Measurements from ENCODE around the gene SRXN1. TPM values are rescaled to one million over a fixed set of nuclear protein-coding genes. Genes with fewer than 3 reads are reported as not detected.
"Not testable (repeated sequence)": the region's sequence is repeated elsewhere in the genome, so short reads cannot be mapped to it uniquely, and the experiment has no call there.

SRXN1 gene
- total RNA-seq, 2 donors from 2014 or later, result 21.1 to 21.9 TPM

DNA sequence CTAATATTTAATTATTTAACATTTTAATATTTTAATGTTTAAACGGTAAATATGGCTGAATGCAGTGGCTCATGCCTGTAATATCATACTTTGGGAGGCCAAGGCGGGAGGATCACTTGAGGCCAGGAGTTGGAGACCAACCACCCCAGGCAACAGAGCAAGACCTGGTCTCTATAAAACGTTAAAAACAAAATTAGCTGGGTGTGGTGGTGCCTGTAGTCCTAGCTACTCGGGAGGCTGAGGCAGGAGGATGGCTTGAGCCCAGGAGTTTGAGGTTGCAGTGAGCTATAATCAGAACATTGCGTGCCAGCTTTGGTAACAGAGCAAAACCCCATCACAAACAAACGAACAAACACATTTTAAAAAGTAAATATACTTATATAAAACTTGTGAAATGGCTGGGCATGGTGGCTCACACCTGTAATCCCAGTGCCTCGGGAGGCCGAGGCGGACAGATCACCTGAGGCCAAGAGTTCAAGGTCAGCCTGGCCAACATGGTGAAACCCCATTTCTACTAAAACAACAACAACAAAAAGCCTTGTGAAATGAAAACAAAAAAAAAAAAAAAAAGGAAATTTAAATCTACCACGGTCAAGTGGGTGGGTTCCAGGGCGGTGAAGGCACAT, 8.2 kb downstream of the SRXN1 start:
- intact Hi-C loops (cut with DNase I, micrococcal nuclease), result loop anchor here in 1 of 2 donors (2.0 to 10.0 kb wide), 2 partner anchors 84 to 290 kb away; no protein-coding TSS in a partner anchor
- ATAC-seq, result no peak
- no peak for DNase-seq

- intact Hi-C loops (cut with DNase I, micrococcal nuclease), result loop anchor here in 1 of 2 donors (10.0 kb wide), 1 partner anchor 288 kb away; no protein-coding TSS in a partner anchor
- ATAC-seq (no peak), DNase-seq (no peak)
Observed at GRCh38 chr20:642398-643174, 10.4 kb downstream of the SRXN1 start.

GRCh38 chr20:642013-642397, 11.0 kb downstream of the SRXN1 start:
- DNase-seq, ATAC-seq: not testable (repeated sequence)
- intact Hi-C loops (cut with DNase I, micrococcal nuclease), result loop anchor here in 1 of 2 donors (10.0 kb wide), 1 partner anchor 287 kb away; no protein-coding TSS in a partner anchor

DNA sequence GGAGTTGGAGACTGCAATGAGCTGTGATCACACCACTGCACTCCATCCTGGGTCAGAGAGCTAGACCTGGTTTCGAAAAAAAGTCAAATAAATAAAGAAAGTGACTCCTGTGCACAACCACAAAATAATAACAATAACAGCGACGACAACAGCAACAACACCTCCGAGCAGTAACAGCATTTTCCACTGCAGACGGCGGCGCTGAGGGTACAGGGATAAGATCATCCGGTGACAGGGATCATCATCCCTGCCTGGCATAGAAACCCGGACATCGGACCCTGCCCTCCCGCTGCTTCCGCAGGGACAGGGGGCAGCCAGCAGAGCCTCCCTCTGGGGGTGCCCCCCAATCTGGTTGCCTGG, 11.5 kb downstream of the SRXN1 start:
- intact Hi-C loops (cut with DNase I, micrococcal nuclease), result loop anchor here in 1 of 2 donors (10.0 kb wide), 1 partner anchor 287 kb away; no protein-coding TSS in a partner anchor
- no peak for DNase-seq

GRCh38 chr20:640674-641515, 12.1 kb downstream of the SRXN1 start:
- intact Hi-C loops (cut with DNase I, micrococcal nuclease), result loop anchor here in 1 of 2 donors (10.0 kb wide), 1 partner anchor 286 kb away; no protein-coding TSS in a partner anchor
- no peak for DNase-seq
- ATAC-seq, result no peak

More for the DNA sequence above, 11.5 kb downstream of the SRXN1 start:
- no peak for ATAC-seq

GRCh38 chr20:638579-638978, 14.4 kb downstream of the SRXN1 start:
- ATAC-seq (no peak), DNase-seq (no peak)
- intact Hi-C loops (cut with DNase I, micrococcal nuclease), result loop anchor here in 1 of 2 donors (10.0 kb wide), 1 partner anchor 56 kb away; no protein-coding TSS in a partner anchor

GRCh38 chr20:637559-637958, 15.4 kb downstream of the SRXN1 start:
- intact Hi-C loops (cut with DNase I, micrococcal nuclease), result loop anchor here in 1 of 2 donors (10.0 kb wide), 1 partner anchor 57 kb away; no protein-coding TSS in a partner anchor
- DNase-seq, result no peak
- no peak for ATAC-seq

GRCh38 chr20:635893-636338, 17.1 kb downstream of the SRXN1 start:
- DNase-seq (no peak), ATAC-seq (no peak)
- intact Hi-C loops (cut with DNase I, micrococcal nuclease), result loop anchor here in 1 of 2 donors (10.0 kb wide), 1 partner anchor 59 kb away; no protein-coding TSS in a partner anchor

DNA sequence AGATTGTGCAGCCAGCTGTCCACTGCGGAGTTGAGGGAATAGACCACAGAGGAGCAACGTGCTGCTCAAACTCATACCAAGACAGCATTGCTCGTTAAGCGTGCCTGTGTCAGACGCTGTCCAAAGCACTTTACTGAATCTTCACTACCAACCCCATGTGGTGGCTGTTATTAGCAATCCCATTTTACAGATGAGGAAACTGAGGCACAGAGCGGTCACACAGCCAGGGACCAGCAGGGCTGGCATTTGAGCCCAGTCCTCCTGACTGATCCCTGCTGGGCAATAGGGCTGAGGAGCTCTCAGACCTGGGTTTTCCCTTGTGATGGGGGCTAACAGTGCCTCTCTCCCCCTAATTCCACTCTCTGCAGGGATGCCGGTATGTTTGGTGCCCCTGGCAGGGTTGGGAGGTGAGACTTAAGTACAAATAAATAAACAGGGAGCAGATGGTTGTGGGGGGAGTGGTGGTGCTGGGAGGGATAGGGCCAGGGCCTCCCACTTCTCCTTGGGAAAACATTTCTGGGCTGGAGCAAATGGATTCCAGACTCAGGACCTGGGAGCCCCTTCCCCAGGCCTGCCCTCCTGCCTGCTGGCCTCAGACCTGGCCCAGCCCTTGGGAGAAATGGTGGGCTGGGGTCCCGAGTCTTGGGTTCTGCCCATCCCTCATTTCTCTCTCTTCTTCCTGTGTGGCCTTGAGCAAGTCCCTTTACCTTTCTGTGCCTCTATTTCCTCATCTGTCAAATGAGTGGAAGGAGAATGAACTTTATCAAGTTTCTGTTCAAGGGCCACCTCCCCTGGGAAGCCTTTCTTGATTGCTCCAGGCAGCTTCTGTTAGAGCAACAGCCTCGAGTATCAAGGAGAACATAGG, 17.7 kb downstream of the SRXN1 start:
- ATAC-seq (no peak), DNase-seq (no peak)
- intact Hi-C loops (cut with DNase I, micrococcal nuclease), result loop anchor here in 1 of 2 donors (10.0 kb wide), 1 partner anchor 60 kb away; no protein-coding TSS in a partner anchor

DNA sequence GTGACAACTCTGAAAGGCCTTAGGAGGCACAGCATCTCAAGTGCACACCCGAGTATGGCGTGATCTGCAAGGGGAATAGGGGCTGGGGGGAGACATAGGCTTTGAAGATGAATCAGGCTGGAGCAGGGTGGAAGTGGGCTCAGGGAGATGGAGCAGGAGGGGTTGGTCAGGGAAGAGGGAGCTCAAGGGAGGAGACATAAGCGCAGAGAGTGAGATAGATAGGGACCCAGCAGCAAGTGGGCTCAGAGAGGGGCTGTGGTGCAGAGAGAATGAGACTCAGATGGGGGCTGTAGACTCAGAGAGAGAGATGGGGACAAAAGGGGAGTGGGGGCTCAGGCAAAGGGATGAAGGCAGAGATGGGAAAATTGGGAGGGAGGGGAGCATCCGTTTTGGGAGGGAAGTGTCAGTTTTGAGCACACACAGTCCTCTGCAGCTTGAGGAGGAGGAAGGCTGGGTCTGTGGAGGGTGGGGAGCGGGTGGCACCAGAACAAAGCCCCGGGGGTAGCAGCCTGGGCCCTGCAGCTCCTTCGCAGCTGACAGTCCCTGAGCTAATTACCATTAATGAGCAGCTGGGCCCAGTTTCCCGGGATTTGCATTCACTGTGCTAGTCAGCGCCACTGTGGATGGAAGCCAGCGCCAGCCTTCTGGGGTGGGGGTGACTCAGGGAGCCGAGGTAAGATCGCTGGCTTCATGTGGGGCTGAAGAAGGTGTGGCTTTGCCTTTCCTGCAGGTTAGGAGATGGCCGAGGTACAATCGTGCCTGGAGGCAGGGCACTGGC, 18.7 kb downstream of the SRXN1 start:
- ATAC-seq (no peak), DNase-seq (no peak)
- intact Hi-C loops (cut with DNase I, micrococcal nuclease), result loop anchor here in 1 of 2 donors (10.0 kb wide), 1 partner anchor 60 kb away; no protein-coding TSS in a partner anchor

- no peak for ATAC-seq
- intact Hi-C loops (cut with DNase I, micrococcal nuclease), result loop anchor here in 1 of 2 donors (10.0 kb wide), 1 partner anchor 64 kb away; no protein-coding TSS in a partner anchor
- DNase-seq, result no peak
Observed at GRCh38 chr20:631101-631500, 21.9 kb downstream of the SRXN1 start.

- intact Hi-C loops (cut with DNase I, micrococcal nuclease), result no loop called here
- DNase-seq (no peak), ATAC-seq (no peak)
Observed at GRCh38 chr20:626579-626978, 26.4 kb downstream of the SRXN1 start.

- ATAC-seq (no peak), DNase-seq (no peak)
- intact Hi-C loops (cut with DNase I, micrococcal nuclease), result no loop called here
Observed at GRCh38 chr20:625360-625932, 27.6 kb downstream of the SRXN1 start.

- no peak for DNase-seq
- intact Hi-C loops (cut with DNase I, micrococcal nuclease), result no loop called here
- no peak for ATAC-seq
Observed at GRCh38 chr20:623704-624103, 29.3 kb downstream of the SRXN1 start.

GRCh38 chr20:623021-623420, 30.0 kb downstream of the SRXN1 start:
- intact Hi-C loops (cut with DNase I, micrococcal nuclease), result no loop called here
- no peak for DNase-seq
- no peak for ATAC-seq

DNA sequence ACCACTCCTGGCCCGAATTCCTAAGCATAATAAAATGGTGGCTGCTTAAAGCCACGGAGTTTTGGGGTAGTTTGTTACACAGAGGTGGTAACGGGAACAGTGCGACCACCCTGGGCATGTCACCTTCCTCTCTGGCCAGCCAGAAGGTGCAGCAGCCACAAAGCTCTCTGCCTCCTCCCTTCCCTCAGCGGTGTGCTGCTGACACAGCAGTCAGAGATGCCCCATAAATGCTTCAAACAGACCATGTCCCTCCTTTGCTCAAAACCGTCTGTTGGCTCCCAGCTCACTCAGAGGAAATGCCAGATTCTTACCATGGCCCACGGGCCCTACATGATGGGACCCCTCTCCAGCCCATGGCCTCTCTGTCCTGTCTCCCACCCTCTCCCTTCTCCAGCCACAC, 30.8 kb downstream of the SRXN1 start:
- intact Hi-C loops (cut with DNase I, micrococcal nuclease), result no loop called here
- ATAC-seq (no peak), DNase-seq (no peak)

Measured in left colon (tissue), 2 donors.